AG04449 (cell line): ENCODE results near the gene PSMC3.

ENCODE experiments used
- CTCF ChIA-PET: fragments of 350-600 bp; formaldehyde crosslinking; extraction: SDS; loops from one replicate; lab custom pipeline; 2021; ENCODE audit warnings: antibody characterized with exemption; lab: Yijun Ruan, JAX
- POLR2A ChIA-PET: fragments of 400-600, 350-600 bp; formaldehyde crosslinking; extraction: SDS; loops from one replicate; lab custom pipeline; 2020; ENCODE audit warnings: antibody characterized with exemption, inconsistent platforms; lab: Yijun Ruan, JAX
- DNase-seq: peaks from one replicate; pipeline ENCODE4 v3.0.0-alpha.2; 2010; ENCODE audit warnings: low read depth, low spot score
- H3K4me3 ChIP-seq: 2 replicates; pipeline ENCODE4 v1.5.1; 2011; ENCODE audit warnings: low read depth, mild to moderate bottlenecking, control low read depth, low read length
- TF ChIP-seq, protein P1 (sequence below): IDR thresholded peaks from one replicate; pipeline ENCODE4 v1.5.1; 2011; ENCODE audit warnings: mild to moderate bottlenecking, moderate library complexity, low read length, control low read depth, inconsistent platforms; ENCODE audit not compliant: insufficient read depth; ENCODE audit errors: missing control alignments

PSMC3 gene

GRCh38 chr11:47372422-47372821 lies 53.8 kb downstream of the PSMC3 start:
- TF ChIP-seq, protein P1, sequence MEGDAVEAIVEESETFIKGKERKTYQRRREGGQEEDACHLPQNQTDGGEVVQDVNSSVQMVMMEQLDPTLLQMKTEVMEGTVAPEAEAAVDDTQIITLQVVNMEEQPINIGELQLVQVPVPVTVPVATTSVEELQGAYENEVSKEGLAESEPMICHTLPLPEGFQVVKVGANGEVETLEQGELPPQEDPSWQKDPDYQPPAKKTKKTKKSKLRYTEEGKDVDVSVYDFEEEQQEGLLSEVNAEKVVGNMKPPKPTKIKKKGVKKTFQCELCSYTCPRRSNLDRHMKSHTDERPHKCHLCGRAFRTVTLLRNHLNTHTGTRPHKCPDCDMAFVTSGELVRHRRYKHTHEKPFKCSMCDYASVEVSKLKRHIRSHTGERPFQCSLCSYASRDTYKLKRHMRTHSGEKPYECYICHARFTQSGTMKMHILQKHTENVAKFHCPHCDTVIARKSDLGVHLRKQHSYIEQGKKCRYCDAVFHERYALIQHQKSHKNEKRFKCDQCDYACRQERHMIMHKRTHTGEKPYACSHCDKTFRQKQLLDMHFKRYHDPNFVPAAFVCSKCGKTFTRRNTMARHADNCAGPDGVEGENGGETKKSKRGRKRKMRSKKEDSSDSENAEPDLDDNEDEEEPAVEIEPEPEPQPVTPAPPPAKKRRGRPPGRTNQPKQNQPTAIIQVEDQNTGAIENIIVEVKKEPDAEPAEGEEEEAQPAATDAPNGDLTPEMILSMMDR: no peak
- POLR2A ChIA-PET: no interaction called here
- CTCF ChIA-PET: interaction anchor here (0.9 to 7.3 kb wide), 13 partner anchors 8 to 206 kb away, joined by 3 to 123 read pairs (median 25); partner anchors contain the start of genes RAPSN and SLC39A13

DNA sequence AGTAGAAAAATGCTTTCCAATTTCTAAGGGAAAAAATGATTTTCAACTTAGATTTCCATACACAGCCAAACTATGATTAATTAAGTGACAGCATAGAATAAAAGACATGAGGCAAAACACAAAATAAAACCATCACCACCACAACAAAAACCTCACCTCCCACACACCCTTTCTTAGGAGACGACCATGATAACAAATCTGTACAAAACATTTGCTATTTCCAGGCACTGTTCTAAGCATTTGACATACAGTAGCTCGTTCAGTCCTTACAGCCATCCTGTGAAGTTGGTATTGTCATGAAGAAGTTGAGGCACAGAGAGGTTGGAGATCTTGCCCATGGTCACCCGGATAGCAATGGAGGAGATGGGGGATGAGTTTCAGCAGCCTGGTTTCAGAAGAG lies 56.6 kb downstream of the PSMC3 start:
- TF ChIP-seq, protein P1: no peak
- DNase-seq: no peak
- ChIA-PET POLR2A (no interaction called here), CTCF (interaction anchor here (1.4 to 7.3 kb wide), 4 partner anchors 15 to 82 kb away, joined by 5 to 118 read pairs (median 16); partner anchors contain the start of gene RAPSN)
- H3K4me3 ChIP-seq: no peak overlapping the region

More at GRCh38 chr11:47372422-47372821, 53.8 kb downstream of the PSMC3 start:
- H3K4me3 ChIP-seq: no peak overlapping the region
- DNase-seq: no peak
